GM21367 (cell line): Measurements from ENCODE around the gene BNIP5.

Experiments used
- ATAC-seq: cut with Tn5 transposase; IDR thresholded peaks from one replicate; pipeline ENCODE4 v1.9.1; 2021; ENCODE audit not compliant: unreplicated experiment

The BNIP5 gene

GRCh38 chr6:36336779-36337241 is at the start of gene BNIP5:
BNIP5 (minus strand) TSS chr6:36336888; CDS start chr6:36330690, 6,198 bp downstream.
- no peak for ATAC-seq

- no peak for ATAC-seq
Measured at GRCh38 chr6:36384095-36384494, 47.4 kb upstream of the BNIP5 start.

GRCh38 chr6:36383606-36384005 is 46.9 kb upstream of the BNIP5 start:
- ATAC-seq = no peak

- no peak for ATAC-seq
Measured at GRCh38 chr6:36382976-36383375, 46.3 kb upstream of the BNIP5 start.

GRCh38 chr6:36381502-36382389 is 45.1 kb upstream of the BNIP5 start:
- ATAC-seq = no peak

GRCh38 chr6:36380166-36380565 is 43.5 kb upstream of the BNIP5 start:
- ATAC-seq = no peak

GRCh38 chr6:36378936-36379335 is 42.2 kb upstream of the BNIP5 start:
- ATAC-seq = no peak

GRCh38 chr6:36378243-36378920 is 41.7 kb upstream of the BNIP5 start:
- no peak for ATAC-seq

GRCh38 chr6:36377594-36377993 is 40.9 kb upstream of the BNIP5 start:
- ATAC-seq = no peak

- ATAC-seq = no peak
Measured at GRCh38 chr6:36376742-36377141, 40.1 kb upstream of the BNIP5 start.

GRCh38 chr6:36376183-36376582 is 39.5 kb upstream of the BNIP5 start:
- no peak for ATAC-seq

GRCh38 chr6:36375644-36376155 is 39.0 kb upstream of the BNIP5 start:
- ATAC-seq = no peak

GRCh38 chr6:36374972-36375371 is 38.3 kb upstream of the BNIP5 start:
- ATAC-seq = no peak

GRCh38 chr6:36374194-36374593 is 37.5 kb upstream of the BNIP5 start:
- ATAC-seq = no peak

- no peak for ATAC-seq
Measured at GRCh38 chr6:36373368-36374019, 36.8 kb upstream of the BNIP5 start.

GRCh38 chr6:36372088-36372487 is 35.4 kb upstream of the BNIP5 start:
- no peak for ATAC-seq

- ATAC-seq = no peak
Measured at GRCh38 chr6:36371211-36371610, 34.5 kb upstream of the BNIP5 start.

GRCh38 chr6:36370638-36371037 is 34.0 kb upstream of the BNIP5 start:
- ATAC-seq = no peak

GRCh38 chr6:36368921-36369865 is 32.5 kb upstream of the BNIP5 start:
- ATAC-seq = no peak

- ATAC-seq = no peak
Measured at GRCh38 chr6:36368421-36368820, 31.7 kb upstream of the BNIP5 start.
